GM19328 (cell line): ENCODE data around the gene ITPR2.
"Not testable (repeated sequence)": the region's sequence is repeated elsewhere in the genome, so short reads cannot be mapped to it uniquely, and the experiment has no call there.

Experiments
- ATAC-seq: cut with Tn5 transposase; IDR thresholded peaks from one replicate; pipeline ENCODE4 v1.9.1; 2021; ENCODE audit warnings: mild to moderate bottlenecking, moderate library complexity; ENCODE audit not compliant: unreplicated experiment

Gene ITPR2

GRCh38 chr12:26535826-26536225 lies 297.2 kb downstream of the ITPR2 start:
- ATAC-seq, result no peak

GRCh38 chr12:26534071-26534470 lies 298.9 kb downstream of the ITPR2 start:
- no peak for ATAC-seq

GRCh38 chr12:26533211-26533610 lies 299.8 kb downstream of the ITPR2 start:
- ATAC-seq, result no peak

GRCh38 chr12:26530461-26530860 lies 302.5 kb downstream of the ITPR2 start:
- no peak for ATAC-seq

- ATAC-seq, result no peak
Measured at GRCh38 chr12:26528943-26529342, 304.1 kb downstream of the ITPR2 start.

- ATAC-seq, result no peak
Measured at GRCh38 chr12:26527682-26528081, 305.3 kb downstream of the ITPR2 start.

- no peak for ATAC-seq
Measured at GRCh38 chr12:26524862-26525465, 308.0 kb downstream of the ITPR2 start.

- ATAC-seq, result no peak
Measured at GRCh38 chr12:26523708-26524150, 309.3 kb downstream of the ITPR2 start.

GRCh38 chr12:26520869-26521268 lies 312.1 kb downstream of the ITPR2 start:
- ATAC-seq, result no peak

GRCh38 chr12:26520109-26520508 lies 312.9 kb downstream of the ITPR2 start:
- no peak for ATAC-seq

- ATAC-seq, result no peak
Measured at GRCh38 chr12:26519462-26519861, 313.5 kb downstream of the ITPR2 start.

GRCh38 chr12:26517320-26517719 lies 315.7 kb downstream of the ITPR2 start:
- ATAC-seq, result not testable (repeated sequence)

GRCh38 chr12:26514364-26514763 lies 318.6 kb downstream of the ITPR2 start:
- ATAC-seq, result no peak

- ATAC-seq, result no peak
Measured at GRCh38 chr12:26513363-26514043, 319.5 kb downstream of the ITPR2 start.

GRCh38 chr12:26512213-26512612 lies 320.8 kb downstream of the ITPR2 start:
- no peak for ATAC-seq

- ATAC-seq, result no peak
Measured at GRCh38 chr12:26510354-26510674, 322.7 kb downstream of the ITPR2 start.

- no peak for ATAC-seq
Measured at GRCh38 chr12:26507613-26508012, 325.4 kb downstream of the ITPR2 start.

- ATAC-seq, result no peak
Measured at GRCh38 chr12:26499979-26500640, 332.9 kb downstream of the ITPR2 start.

- no peak for ATAC-seq
Measured at GRCh38 chr12:26496170-26496569, 336.8 kb downstream of the ITPR2 start.

- ATAC-seq, result no peak
Measured at GRCh38 chr12:26493656-26494055, 339.3 kb downstream of the ITPR2 start.

GRCh38 chr12:26492406-26492805 lies 340.6 kb downstream of the ITPR2 start:
- no peak for ATAC-seq

GRCh38 chr12:26489908-26490307 lies 343.1 kb downstream of the ITPR2 start:
- ATAC-seq, result no peak
